ENCODE data around the gene DDX39B.

Gene DDX39B

DNA sequence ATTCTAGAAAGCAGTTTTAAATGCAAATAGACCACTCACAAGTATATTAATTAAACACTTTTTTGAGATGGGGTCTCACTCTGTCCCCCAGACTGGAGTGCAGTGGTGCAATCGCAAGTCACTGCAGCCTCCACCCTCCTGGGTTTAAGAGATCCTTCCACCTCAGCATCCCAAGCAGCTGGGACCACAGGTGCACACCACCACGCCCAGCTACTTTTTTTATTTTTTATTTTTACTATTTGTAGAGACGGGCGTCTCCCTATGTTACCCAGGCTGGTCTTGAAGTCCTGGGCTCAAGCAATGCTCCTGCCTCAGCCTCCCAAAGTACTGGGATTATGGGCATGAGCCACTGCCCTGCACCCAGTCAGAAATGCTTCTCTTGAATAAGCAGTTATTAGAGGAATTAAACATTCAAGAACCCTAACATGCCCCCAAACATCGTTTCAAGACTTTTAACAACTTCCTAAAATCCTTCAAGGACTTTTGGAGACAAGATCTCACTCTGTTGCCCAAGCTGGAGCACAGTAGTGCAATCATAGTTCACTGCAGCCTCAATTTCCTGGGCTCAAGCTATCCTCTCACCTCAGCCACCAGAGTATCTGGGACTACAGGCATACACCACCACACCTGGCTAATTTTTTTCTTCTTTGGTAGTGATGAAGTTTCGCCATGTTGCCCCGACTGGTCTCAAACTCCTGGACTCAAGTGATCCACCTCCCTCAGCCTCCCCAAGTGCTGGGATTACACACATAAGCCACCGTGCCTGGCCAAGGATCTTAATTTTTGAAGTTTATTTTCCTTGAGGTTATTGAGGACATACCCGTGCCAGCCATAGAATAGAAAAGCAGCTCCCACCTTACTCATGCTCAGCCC, 9.8 kb downstream of the DDX39B start:
- TF ChIP-seq, protein P1, sequence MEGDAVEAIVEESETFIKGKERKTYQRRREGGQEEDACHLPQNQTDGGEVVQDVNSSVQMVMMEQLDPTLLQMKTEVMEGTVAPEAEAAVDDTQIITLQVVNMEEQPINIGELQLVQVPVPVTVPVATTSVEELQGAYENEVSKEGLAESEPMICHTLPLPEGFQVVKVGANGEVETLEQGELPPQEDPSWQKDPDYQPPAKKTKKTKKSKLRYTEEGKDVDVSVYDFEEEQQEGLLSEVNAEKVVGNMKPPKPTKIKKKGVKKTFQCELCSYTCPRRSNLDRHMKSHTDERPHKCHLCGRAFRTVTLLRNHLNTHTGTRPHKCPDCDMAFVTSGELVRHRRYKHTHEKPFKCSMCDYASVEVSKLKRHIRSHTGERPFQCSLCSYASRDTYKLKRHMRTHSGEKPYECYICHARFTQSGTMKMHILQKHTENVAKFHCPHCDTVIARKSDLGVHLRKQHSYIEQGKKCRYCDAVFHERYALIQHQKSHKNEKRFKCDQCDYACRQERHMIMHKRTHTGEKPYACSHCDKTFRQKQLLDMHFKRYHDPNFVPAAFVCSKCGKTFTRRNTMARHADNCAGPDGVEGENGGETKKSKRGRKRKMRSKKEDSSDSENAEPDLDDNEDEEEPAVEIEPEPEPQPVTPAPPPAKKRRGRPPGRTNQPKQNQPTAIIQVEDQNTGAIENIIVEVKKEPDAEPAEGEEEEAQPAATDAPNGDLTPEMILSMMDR (IDR thresholded peaks at IDR 0.05), result no peak

- TF ChIP-seq, protein P1 (IDR thresholded peaks at IDR 0.05), result no peak
These were observed 10.6 kb downstream of the DDX39B start for GRCh38 chr6:31531162-31531561.

DNA sequence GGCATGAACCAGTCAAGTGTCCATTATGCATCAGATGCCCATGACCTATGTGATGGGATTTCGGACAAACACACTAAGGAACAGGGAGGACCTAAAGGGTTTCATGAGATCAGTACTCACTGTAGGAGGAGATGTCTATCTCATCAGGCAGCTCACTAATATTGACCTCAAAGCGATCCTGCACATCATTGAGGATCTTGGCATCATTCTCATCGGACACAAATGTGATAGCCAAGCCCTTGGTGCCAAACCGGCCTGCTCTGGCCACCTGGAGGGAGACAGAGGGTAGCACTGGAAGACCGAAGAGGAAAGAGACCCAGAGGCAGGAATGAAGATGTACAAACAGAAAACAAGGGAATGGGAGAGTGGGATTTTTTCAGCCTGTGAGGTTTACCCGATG, 11.1 kb downstream of the DDX39B start:
- TF ChIP-seq, protein P1 (IDR thresholded peaks at IDR 0.05), result no peak

GRCh38 chr6:31529329-31530150, 12.3 kb downstream of the DDX39B start:
- TF ChIP-seq, protein P1 (IDR thresholded peaks at IDR 0.05), result no peak

GRCh38 chr6:31528821-31529328, 12.9 kb downstream of the DDX39B start, which contains the start of gene MCCD1:
MCCD1 (plus strand) TSS chr6:31528962; CDS start chr6:31529015, 53 bp downstream.
- TF ChIP-seq, protein P1 (IDR thresholded peaks at IDR 0.05), result no peak

- TF ChIP-seq, protein P1 (IDR thresholded peaks at IDR 0.05), result no peak
These were observed 13.5 kb downstream of the DDX39B start for GRCh38 chr6:31528307-31528777.

DNA sequence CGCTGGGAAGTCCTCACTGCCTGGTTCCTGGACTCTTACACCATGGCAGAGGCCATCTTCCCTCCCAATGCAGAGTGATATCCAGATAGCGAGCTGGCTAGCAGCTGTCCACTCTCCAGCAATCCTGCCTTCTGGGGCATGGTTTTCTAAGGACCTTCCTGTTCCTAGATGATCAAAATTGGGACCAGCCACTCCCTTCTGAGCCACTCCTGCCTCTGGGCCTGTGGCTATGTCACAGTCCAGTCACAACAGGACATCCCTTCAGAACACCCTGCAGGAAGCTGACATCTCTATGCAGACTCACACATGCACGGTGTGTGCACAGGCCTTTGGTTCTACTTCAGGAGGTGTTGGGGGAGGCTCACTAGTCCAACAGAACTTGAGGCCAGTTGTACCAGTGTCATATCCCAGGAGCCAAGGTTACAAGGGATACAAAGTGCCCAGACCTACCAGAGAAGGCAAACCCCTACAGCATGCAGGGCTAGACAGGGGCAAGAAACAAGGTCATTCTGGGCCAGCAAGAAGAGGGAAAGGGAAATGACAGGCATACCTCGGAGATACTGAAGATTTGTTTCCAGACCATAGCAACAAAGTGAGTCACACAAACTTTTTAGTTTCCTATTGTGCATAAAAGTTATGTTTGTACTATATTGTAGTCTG, 15.7 kb downstream of the DDX39B start:
- TF ChIP-seq, protein P1 (IDR thresholded peaks at IDR 0.05), result no peak
